AG04449 (cell line): ENCODE data around the gene GSTK1.

Source experiments
- CTCF ChIA-PET: fragments of 350-600 bp; formaldehyde crosslinking; extraction: SDS; loops from one replicate; lab custom pipeline; 2021; ENCODE audit warnings: antibody characterized with exemption; lab: Yijun Ruan, JAX
- POLR2A ChIA-PET: fragments of 400-600, 350-600 bp; formaldehyde crosslinking; extraction: SDS; loops from one replicate; lab custom pipeline; 2020; ENCODE audit warnings: antibody characterized with exemption, inconsistent platforms; lab: Yijun Ruan, JAX
- DNase-seq: peaks from one replicate; pipeline ENCODE4 v3.0.0-alpha.2; 2010; ENCODE audit warnings: low read depth, low spot score
- H3K4me3 ChIP-seq: 2 replicates; pipeline ENCODE4 v1.5.1; 2011; ENCODE audit warnings: low read depth, mild to moderate bottlenecking, control low read depth, low read length
- TF ChIP-seq, protein P1 (sequence below): IDR thresholded peaks from one replicate; pipeline ENCODE4 v1.5.1; 2011; ENCODE audit warnings: mild to moderate bottlenecking, moderate library complexity, low read length, control low read depth, inconsistent platforms; ENCODE audit not compliant: insufficient read depth; ENCODE audit errors: missing control alignments

The GSTK1 gene

DNA sequence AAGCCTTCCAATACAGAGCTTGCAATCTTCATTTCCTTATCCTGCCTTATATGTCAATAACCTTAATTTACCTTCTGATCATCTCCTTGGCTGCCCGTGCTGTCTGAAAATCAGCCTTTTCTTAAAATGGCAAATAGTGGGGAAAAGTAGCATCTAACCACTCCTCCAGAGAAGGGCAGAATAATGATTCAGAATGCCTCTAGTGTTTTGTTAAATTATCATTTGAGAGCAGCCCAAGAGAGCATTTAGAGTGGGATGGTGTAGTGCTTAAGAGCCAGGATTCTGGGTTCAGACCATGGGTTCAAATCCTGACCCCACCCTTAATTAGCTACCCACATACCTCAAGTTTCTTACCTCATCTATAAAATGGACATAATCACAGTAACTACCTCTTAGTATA, 16.9 kb downstream of the GSTK1 start:
- ChIA-PET CTCF (interaction anchor here (1.2 to 2.0 kb wide), 4 partner anchors 8 to 136 kb away, joined by 3 to 8 read pairs (median 5); partner anchors contain the start of genes CASP2 and GSTK1), POLR2A (no interaction called here)

DNA sequence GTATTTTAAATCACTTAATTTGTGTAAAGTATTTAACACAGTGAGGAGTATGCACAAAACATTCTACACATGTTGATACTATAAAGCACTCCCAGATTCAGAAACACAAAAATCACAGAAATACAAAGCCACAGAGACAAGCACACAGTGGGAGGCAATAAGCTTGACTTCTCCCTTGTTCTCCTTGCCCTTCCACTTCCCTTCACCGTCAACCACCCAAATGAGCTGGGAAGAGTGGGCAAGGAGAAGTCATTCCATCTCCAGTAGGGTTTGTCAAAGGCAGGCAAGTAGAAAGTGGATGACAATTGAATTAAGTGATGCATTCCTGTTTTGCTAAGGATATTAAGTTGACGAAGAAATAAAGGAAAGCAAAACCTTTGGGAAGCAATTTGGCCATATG, 17.3 kb downstream of the GSTK1 start:
- no peak for DNase-seq
- TF ChIP-seq, protein P1, sequence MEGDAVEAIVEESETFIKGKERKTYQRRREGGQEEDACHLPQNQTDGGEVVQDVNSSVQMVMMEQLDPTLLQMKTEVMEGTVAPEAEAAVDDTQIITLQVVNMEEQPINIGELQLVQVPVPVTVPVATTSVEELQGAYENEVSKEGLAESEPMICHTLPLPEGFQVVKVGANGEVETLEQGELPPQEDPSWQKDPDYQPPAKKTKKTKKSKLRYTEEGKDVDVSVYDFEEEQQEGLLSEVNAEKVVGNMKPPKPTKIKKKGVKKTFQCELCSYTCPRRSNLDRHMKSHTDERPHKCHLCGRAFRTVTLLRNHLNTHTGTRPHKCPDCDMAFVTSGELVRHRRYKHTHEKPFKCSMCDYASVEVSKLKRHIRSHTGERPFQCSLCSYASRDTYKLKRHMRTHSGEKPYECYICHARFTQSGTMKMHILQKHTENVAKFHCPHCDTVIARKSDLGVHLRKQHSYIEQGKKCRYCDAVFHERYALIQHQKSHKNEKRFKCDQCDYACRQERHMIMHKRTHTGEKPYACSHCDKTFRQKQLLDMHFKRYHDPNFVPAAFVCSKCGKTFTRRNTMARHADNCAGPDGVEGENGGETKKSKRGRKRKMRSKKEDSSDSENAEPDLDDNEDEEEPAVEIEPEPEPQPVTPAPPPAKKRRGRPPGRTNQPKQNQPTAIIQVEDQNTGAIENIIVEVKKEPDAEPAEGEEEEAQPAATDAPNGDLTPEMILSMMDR, result no peak
- CTCF ChIA-PET, result interaction anchor here (1.5 to 2.0 kb wide), 3 partner anchors 17 to 66 kb away, joined by 3 to 8 read pairs (median 6); partner anchors contain the start of gene GSTK1
- H3K4me3 ChIP-seq, result no peak overlapping the region
- POLR2A ChIA-PET, result no interaction called here

More for the DNA sequence above, 16.9 kb downstream of the GSTK1 start:
- no peak for DNase-seq
- no peak overlapping the region for H3K4me3 ChIP-seq
- TF ChIP-seq, protein P1, result no peak

DNA sequence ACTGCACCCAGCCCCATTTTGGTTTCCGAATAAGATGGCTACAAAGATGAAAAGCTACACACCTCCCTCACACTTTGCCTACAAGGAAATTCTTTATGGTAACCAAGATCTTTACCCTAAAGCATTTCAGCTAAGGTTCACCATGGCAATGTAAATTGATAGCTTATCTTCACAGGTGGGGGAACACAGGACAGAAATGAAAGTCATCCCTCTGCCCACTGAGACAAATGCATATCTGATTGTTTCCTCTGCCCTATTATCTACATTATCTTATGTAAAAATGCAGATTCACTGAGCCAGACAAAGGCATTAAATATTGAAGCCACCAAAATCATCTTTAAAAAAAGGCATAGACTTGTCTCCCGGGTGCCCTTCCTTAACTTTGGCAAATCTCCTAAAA, 18.3 kb downstream of the GSTK1 start:
- no peak for DNase-seq
- ChIA-PET POLR2A (no interaction called here), CTCF (interaction anchor here (1.0 to 1.5 kb wide), 2 partner anchors 41 to 67 kb away, joined by 3 read pairs; no protein-coding TSS in a partner anchor)
- no peak overlapping the region for H3K4me3 ChIP-seq
- TF ChIP-seq, protein P1, result no peak

DNA sequence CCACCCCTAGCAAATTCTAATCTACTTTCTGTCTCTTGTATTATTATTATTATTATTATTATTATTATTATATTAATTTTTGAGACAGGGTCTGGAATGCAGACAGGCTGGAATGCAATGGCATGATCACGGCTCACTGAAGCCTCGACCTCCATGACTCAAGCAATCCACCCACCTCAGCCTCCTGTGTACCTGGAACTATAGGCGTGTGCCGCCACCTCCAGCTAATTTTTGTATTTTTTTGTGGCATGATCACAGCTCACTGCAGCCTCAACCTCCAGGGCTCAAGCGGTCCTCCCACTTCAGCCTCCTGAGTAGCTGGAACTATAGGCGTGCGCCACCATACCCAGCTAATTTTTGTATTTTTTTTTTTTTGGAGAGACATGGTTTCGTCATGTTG, 18.9 kb downstream of the GSTK1 start:
- TF ChIP-seq, protein P1, result no peak
- DNase-seq, result no peak
- no peak overlapping the region for H3K4me3 ChIP-seq
- POLR2A ChIA-PET, result no interaction called here
- CTCF ChIA-PET, result no interaction called here

DNA sequence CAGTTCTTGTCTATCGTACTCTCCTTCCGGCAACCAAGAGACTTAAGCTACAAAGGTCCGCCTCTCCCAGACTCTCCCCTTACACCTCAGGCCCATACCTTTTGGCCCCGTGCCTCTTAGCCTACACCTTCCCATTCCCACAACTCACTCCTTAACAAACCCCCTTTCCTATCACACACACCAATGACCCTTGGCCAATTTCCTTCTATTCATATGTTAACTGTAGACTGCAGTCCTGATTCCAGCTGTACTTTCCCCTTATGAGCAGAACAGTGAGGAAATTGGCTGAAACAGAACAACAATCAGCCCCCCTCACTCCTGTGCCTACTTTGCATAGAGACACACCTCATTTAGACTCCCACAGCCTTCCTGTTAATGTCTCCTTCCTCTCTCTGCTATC, 20.1 kb downstream of the GSTK1 start:
- CTCF ChIA-PET, result interaction anchor here (1.4 kb wide), 1 partner anchor 10 kb away, joined by 3 read pairs; no protein-coding TSS in a partner anchor
- DNase-seq, result no peak
- no peak overlapping the region for H3K4me3 ChIP-seq
- POLR2A ChIA-PET, result no interaction called here
- TF ChIP-seq, protein P1, result no peak

DNA sequence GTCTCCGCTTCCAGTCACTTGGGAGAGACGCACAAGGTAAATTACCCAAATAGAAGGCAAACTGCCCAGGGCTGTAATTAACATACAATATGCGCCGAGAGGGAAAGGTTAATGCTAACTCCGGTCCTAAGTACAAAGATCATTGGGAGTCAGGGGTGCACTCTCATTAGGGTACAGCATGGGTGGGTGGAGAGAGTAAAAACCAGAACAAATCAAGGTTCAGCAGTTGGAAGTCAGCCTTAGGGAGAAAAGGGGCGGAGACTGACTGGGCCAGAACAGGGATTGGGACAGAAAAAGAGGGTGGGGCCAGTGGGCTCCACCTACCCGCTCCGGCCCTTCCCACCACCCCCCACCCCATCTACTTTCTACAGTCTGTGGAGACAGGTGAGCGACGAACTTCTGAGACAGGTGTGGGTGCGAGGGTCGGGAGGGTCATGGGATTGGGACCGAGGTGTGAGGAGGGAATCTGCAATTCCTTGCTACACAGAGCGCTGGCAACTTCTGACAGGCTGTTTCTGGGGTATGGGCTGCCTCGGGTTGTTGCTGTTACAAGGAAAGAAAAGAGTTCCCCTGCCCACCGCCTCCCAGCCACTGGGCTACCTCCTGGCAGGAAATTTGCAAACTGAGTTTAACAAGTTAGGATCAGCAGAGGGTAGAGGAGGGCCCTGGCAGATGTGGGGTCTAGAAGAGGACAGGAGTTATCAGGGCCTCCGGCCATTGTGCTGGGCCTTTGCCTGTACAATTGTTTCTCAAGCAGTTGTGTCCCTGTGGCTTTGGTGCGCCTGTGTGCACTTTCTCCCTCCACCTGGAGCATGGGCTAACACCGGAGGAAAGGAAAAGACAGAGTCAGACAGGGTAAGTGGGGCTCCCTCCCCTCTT, 21.6 kb downstream of the GSTK1 start, which contains the start of gene TMEM139:
TSS of gene TMEM139 (plus strand) at position 368 of the 879 bp plus-strand sequence. CDS start 1,000 bp downstream, outside the sequence.
- no peak within 1 kb of the TSS for H3K4me3 ChIP-seq
- TF ChIP-seq, protein P1, result no peak
- CTCF ChIA-PET, result interaction anchor here (1.9 kb wide), 1 partner anchor 132 kb away, joined by 5 read pairs; no protein-coding TSS in a partner anchor
- DNase-seq, result no peak
- POLR2A ChIA-PET, result no interaction called here
